ENCODE measurements around the gene IL17RE.
"Not testable (repeated sequence)": the region's sequence is repeated elsewhere in the genome, so short reads cannot be mapped to it uniquely, and the experiment has no call there.

IL17RE gene

GRCh38 chr3:9935966-9936510, 33.4 kb downstream of the IL17RE start:
- no peak for TF ChIP-seq CTCF (IDR thresholded peaks at IDR 0.05; ENCODE audit: low read depth, low read length)
- H3K4me3 ChIP-seq (ENCODE audit: low read depth, low read length): no peak overlapping the region
- DNase-seq: no peak
- H3K4me1 ChIP-seq: no peaks in the 10 kb centered on the region; the same call in 1 of the 2 replicates
- no peaks in the 10 kb centered on the region for H3K27me3 ChIP-seq
- H3K36me3 ChIP-seq: no peaks in the 10 kb centered on the region
- H3K9me3 ChIP-seq: no peaks in the 10 kb centered on the region

GRCh38 chr3:9937486-9938238, 35.0 kb downstream of the IL17RE start:
- H3K4me1 ChIP-seq: no peaks in the 10 kb centered on the region; the same call in 1 of the 2 replicates
- no peaks in the 10 kb centered on the region for H3K36me3 ChIP-seq
- no peak overlapping the region for H3K4me3 ChIP-seq (ENCODE audit: low read depth, low read length)
- H3K27me3 ChIP-seq: no peaks in the 10 kb centered on the region
- no peak for TF ChIP-seq CTCF (IDR thresholded peaks at IDR 0.05; ENCODE audit: low read depth, low read length)
- no peaks in the 10 kb centered on the region for H3K9me3 ChIP-seq
- no peak for DNase-seq

GRCh38 chr3:9938966-9939365, 36.3 kb downstream of the IL17RE start:
- H3K4me1 ChIP-seq: no peaks in the 10 kb centered on the region
- no peak overlapping the region for H3K4me3 ChIP-seq (ENCODE audit: low read depth, low read length)
- no peaks in the 10 kb centered on the region for H3K36me3 ChIP-seq
- no peak for TF ChIP-seq CTCF (IDR thresholded peaks at IDR 0.05; ENCODE audit: low read depth, low read length)
- DNase-seq: no peak
- H3K9me3 ChIP-seq: no peaks in the 10 kb centered on the region
- H3K27me3 ChIP-seq: no peaks in the 10 kb centered on the region

GRCh38 chr3:9939906-9940305, 37.3 kb downstream of the IL17RE start:
- H3K4me1 ChIP-seq; H3K27me3 ChIP-seq; H3K4me3 ChIP-seq (ENCODE audit: low read depth, low read length); DNase-seq; H3K36me3 ChIP-seq; H3K9me3 ChIP-seq: not testable (repeated sequence)

- Histone ChIP-seq H3K4me1 (no peaks in the 10 kb centered on the region), H3K4me3 (ENCODE audit: low read depth, low read length) (no peak overlapping the region), H3K9me3 (no peaks in the 10 kb centered on the region), H3K27me3 (no peaks in the 10 kb centered on the region), H3K36me3 (no peaks in the 10 kb centered on the region)
- TF ChIP-seq CTCF (IDR thresholded peaks at IDR 0.05; ENCODE audit: low read depth, low read length): no peak
- DNase-seq: no peak
Measured at GRCh38 chr3:9940746-9941145, 38.1 kb downstream of the IL17RE start.

GRCh38 chr3:9942164-9942563, 39.5 kb downstream of the IL17RE start:
- no peak for DNase-seq
- Histone ChIP-seq H3K36me3 (no peaks in the 10 kb centered on the region), H3K27me3 (no peaks in the 10 kb centered on the region), H3K4me1 (no peaks in the 10 kb centered on the region), H3K9me3 (no peaks in the 10 kb centered on the region), H3K4me3 (ENCODE audit: low read depth, low read length) (no peak overlapping the region)
- no peak for TF ChIP-seq CTCF (IDR thresholded peaks at IDR 0.05; ENCODE audit: low read depth, low read length)
